SK-N-SH (cell line): ENCODE results near the gene CCDC152.

Experiments used
- EZH2phosphoT487 ChIP-seq: fragments of 200-600 bp; sonication (generic); IDR thresholded peaks from 2 replicates; pipeline ENCODE4 v1.6.1; 2017; ENCODE audit warnings: low read depth, mixed run types, mild to moderate bottlenecking, antibody characterized with exemption, moderate library complexity, borderline replicate concordance
- FOSL2 ChIP-seq: IDR thresholded peaks from 2 replicates; pipeline ENCODE4 v1.4.0; 2012; ENCODE audit warnings: low read depth, mild to moderate bottlenecking, moderate library complexity, borderline replicate concordance
- JUND ChIP-seq: IDR thresholded peaks from 2 replicates; pipeline ENCODE4 v1.4.0; 2012
- POLR2AphosphoS5 ChIP-seq: IDR thresholded peaks from 2 replicates; pipeline ENCODE4 v1.6.1; 2012; ENCODE audit warnings: low read depth, low read length
- RCOR1 ChIP-seq: fragments of 150-350 bp; IDR thresholded peaks from 2 replicates; pipeline ENCODE4 v1.6.1; 2017; ENCODE audit warnings: antibody characterized with exemption, low read length
- RFX5 ChIP-seq: IDR thresholded peaks from 2 replicates; pipeline ENCODE4 v1.6.1; 2012; ENCODE audit warnings: mild to moderate bottlenecking, improper control_type of control experiment, low read length
- TF ChIP-seq, protein P1 (sequence below): fragments of 200-600 bp; sonication (generic); IDR thresholded peaks from 2 replicates; pipeline ENCODE4 v1.6.1; 2017; ENCODE audit warnings: antibody characterized with exemption, mild to moderate bottlenecking, moderate library complexity
- TF ChIP-seq, protein P2 (sequence below): IDR thresholded peaks from 2 replicates; pipeline ENCODE4 v1.6.1; 2012; ENCODE audit warnings: mild to moderate bottlenecking, low read depth, low read length, moderate library complexity
- TF ChIP-seq, protein P3 (sequence below): IDR thresholded peaks from 2 replicates; pipeline ENCODE4 v1.4.0; 2012; ENCODE audit warnings: low read depth
- TF ChIP-seq, protein P4 (sequence below): fragments of 150-350 bp; IDR thresholded peaks from 2 replicates; pipeline ENCODE4 v1.6.1; 2017; ENCODE audit warnings: antibody characterized with exemption, low read length, low read depth, borderline replicate concordance
- TF ChIP-seq, protein P5 (sequence below): IDR thresholded peaks from 2 replicates; pipeline ENCODE4 v1.4.0; 2012; ENCODE audit warnings: low read depth, borderline replicate concordance
- TF ChIP-seq, protein P6 (sequence below): IDR thresholded peaks from 2 replicates; pipeline ENCODE4; 2012

DNA sequence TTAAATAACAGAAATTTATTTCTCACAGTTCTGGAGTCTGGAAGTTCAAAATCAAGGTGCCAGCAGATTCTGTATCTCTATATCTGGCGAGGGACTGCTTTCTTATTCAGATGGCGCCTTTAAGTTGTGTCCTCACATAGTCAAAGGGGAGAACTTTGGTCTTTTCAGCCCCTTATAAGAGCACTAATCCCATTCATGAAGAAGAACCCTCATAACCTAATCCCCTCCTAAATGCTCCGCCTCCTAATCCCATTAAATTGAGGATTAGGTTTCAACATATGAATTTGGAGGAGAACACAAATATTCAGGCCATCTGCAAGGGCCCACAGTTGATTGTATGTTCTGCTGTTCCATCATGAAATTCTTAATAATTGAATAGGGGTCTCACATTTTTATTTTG lies 10.8 kb upstream of the CCDC152 start:
- TF ChIP-seq, protein P1, sequence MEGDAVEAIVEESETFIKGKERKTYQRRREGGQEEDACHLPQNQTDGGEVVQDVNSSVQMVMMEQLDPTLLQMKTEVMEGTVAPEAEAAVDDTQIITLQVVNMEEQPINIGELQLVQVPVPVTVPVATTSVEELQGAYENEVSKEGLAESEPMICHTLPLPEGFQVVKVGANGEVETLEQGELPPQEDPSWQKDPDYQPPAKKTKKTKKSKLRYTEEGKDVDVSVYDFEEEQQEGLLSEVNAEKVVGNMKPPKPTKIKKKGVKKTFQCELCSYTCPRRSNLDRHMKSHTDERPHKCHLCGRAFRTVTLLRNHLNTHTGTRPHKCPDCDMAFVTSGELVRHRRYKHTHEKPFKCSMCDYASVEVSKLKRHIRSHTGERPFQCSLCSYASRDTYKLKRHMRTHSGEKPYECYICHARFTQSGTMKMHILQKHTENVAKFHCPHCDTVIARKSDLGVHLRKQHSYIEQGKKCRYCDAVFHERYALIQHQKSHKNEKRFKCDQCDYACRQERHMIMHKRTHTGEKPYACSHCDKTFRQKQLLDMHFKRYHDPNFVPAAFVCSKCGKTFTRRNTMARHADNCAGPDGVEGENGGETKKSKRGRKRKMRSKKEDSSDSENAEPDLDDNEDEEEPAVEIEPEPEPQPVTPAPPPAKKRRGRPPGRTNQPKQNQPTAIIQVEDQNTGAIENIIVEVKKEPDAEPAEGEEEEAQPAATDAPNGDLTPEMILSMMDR = no peak
- no peak for TF ChIP-seq RFX5
- TF ChIP-seq, protein P2, sequence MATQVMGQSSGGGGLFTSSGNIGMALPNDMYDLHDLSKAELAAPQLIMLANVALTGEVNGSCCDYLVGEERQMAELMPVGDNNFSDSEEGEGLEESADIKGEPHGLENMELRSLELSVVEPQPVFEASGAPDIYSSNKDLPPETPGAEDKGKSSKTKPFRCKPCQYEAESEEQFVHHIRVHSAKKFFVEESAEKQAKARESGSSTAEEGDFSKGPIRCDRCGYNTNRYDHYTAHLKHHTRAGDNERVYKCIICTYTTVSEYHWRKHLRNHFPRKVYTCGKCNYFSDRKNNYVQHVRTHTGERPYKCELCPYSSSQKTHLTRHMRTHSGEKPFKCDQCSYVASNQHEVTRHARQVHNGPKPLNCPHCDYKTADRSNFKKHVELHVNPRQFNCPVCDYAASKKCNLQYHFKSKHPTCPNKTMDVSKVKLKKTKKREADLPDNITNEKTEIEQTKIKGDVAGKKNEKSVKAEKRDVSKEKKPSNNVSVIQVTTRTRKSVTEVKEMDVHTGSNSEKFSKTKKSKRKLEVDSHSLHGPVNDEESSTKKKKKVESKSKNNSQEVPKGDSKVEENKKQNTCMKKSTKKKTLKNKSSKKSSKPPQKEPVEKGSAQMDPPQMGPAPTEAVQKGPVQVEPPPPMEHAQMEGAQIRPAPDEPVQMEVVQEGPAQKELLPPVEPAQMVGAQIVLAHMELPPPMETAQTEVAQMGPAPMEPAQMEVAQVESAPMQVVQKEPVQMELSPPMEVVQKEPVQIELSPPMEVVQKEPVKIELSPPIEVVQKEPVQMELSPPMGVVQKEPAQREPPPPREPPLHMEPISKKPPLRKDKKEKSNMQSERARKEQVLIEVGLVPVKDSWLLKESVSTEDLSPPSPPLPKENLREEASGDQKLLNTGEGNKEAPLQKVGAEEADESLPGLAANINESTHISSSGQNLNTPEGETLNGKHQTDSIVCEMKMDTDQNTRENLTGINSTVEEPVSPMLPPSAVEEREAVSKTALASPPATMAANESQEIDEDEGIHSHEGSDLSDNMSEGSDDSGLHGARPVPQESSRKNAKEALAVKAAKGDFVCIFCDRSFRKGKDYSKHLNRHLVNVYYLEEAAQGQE = no peak
- TF ChIP-seq, protein P3, sequence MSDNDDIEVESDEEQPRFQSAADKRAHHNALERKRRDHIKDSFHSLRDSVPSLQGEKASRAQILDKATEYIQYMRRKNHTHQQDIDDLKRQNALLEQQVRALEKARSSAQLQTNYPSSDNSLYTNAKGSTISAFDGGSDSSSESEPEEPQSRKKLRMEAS = no peak
- TF ChIP-seq EZH2phosphoT487 = no peak
- TF ChIP-seq, protein P4, sequence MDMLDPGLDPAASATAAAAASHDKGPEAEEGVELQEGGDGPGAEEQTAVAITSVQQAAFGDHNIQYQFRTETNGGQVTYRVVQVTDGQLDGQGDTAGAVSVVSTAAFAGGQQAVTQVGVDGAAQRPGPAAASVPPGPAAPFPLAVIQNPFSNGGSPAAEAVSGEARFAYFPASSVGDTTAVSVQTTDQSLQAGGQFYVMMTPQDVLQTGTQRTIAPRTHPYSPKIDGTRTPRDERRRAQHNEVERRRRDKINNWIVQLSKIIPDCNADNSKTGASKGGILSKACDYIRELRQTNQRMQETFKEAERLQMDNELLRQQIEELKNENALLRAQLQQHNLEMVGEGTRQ = no peak
- TF ChIP-seq JUND = no peak
- TF ChIP-seq FOSL2 = no peak
- TF ChIP-seq, protein P5, sequence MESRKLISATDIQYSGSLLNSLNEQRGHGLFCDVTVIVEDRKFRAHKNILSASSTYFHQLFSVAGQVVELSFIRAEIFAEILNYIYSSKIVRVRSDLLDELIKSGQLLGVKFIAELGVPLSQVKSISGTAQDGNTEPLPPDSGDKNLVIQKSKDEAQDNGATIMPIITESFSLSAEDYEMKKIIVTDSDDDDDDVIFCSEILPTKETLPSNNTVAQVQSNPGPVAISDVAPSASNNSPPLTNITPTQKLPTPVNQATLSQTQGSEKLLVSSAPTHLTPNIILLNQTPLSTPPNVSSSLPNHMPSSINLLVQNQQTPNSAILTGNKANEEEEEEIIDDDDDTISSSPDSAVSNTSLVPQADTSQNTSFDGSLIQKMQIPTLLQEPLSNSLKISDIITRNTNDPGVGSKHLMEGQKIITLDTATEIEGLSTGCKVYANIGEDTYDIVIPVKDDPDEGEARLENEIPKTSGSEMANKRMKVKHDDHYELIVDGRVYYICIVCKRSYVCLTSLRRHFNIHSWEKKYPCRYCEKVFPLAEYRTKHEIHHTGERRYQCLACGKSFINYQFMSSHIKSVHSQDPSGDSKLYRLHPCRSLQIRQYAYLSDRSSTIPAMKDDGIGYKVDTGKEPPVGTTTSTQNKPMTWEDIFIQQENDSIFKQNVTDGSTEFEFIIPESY = no peak
- TF ChIP-seq, protein P6, sequence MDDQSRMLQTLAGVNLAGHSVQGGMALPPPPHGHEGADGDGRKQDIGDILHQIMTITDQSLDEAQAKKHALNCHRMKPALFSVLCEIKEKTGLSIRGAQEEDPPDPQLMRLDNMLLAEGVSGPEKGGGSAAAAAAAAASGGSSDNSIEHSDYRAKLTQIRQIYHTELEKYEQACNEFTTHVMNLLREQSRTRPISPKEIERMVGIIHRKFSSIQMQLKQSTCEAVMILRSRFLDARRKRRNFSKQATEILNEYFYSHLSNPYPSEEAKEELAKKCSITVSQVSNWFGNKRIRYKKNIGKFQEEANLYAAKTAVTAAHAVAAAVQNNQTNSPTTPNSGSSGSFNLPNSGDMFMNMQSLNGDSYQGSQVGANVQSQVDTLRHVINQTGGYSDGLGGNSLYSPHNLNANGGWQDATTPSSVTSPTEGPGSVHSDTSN = no peak
- no peak for TF ChIP-seq RCOR1
- TF ChIP-seq POLR2AphosphoS5 = no peak
